ENCODE data around the gene VIPR1.

The VIPR1 gene

DNA sequence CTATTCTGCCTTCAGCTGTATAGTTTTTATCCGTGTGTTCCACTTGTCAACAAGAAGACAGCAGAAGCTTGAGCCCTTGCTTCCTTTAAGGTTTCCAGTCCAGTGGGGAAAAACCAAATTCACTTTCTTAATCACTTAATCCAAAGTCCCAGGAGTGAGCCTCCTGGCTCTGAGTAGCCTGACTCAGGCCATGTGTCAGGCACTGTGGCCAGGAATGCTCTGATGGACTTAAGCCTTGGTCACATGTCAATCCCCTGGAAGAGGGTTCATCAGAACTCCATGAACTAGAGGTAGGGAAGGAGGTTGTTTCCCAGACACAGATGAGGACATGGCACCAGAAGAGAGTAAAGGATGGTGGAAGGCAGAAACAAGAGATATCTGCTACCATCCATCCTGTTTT is 8.8 kb downstream of the VIPR1 start:
- no peak for DNase-seq (ENCODE audit: low read depth in 2 of 2, low spot score in 1 of 2)

DNA sequence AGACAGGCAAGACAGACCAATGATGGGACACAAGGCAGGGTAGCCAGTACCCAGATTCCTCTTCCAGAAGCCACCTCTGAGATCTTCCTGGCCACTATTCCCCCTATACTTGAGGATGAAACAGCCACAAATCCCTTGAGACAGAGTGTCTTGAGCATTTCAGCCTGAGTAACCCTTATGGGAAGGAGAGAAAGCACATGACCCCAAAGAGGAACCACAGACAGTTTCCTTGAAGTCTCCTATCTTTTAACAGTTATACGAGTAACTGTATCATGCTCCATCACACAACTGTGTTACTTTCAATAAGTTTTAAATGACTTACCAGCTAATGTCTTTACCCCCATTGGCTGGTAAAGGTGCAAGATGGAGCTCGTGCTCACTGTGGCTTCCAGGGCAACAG is 9.3 kb downstream of the VIPR1 start:
- DNase-seq (ENCODE audit: low read depth in 2 of 2, low spot score in 1 of 2) = no peak

DNA sequence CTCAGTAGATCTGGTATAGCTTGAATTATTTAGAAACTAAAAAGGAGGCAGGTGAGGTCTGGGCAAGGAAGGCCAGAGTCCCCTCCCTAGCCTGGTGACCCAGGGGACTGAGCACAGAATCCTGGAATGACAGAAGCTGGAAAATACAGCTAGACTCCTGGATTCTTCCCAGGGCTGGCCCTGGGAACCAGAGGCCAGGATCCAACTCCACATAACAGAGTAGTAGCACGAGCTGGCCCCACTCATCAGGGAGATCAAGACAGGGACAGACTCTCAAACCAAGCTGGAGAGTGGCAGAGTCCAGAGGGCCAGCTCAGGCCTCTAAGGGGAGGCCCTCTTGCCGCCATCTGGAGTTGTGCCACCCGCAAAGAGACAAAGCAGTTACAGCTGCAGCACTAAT is 10.7 kb downstream of the VIPR1 start:
- DNase-seq (ENCODE audit: low read depth in 2 of 2, low spot score in 1 of 2) = no peak

DNA sequence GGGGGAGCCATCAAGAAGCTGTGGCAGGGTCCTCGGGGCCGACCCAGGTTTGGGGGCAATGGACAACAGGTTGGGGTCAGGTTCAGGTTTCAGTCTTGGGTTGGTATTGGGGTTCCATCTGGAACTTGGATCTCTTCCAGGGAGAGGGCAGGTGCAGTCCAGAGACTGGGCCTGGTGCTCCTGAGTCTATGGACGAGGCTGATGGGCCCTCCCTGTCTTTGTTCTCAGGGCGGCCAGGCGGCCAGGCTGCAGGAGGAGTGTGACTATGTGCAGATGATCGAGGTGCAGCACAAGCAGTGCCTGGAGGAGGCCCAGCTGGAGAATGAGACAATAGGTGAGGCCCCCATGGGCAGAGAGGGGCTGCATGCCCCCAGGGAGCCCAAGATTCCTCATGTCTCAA is 11.1 kb downstream of the VIPR1 start:
- no peak for DNase-seq (ENCODE audit: low read depth in 2 of 2, low spot score in 1 of 2)

DNA sequence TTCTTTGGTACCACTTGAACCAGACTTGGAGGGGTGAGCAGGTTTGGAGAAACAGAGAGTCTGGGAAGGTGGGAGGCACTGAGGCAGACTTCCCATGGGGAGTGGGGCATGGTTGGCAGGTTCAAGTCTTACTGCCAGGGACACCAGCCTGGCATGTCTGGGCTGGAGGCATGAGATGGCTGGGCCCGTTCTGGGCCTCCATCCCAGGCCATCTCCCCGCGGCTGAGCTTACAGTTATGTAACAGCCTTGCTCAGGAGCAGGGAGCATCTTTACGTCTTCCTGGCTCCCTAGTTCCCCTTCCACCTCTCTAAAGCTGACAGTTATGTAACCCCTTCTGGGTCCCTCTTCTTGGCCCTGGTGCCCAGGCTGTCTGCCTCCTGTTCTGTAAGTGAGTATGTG is 12.4 kb downstream of the VIPR1 start:
- no peak for DNase-seq (ENCODE audit: low read depth in 2 of 2, low spot score in 1 of 2)

DNA sequence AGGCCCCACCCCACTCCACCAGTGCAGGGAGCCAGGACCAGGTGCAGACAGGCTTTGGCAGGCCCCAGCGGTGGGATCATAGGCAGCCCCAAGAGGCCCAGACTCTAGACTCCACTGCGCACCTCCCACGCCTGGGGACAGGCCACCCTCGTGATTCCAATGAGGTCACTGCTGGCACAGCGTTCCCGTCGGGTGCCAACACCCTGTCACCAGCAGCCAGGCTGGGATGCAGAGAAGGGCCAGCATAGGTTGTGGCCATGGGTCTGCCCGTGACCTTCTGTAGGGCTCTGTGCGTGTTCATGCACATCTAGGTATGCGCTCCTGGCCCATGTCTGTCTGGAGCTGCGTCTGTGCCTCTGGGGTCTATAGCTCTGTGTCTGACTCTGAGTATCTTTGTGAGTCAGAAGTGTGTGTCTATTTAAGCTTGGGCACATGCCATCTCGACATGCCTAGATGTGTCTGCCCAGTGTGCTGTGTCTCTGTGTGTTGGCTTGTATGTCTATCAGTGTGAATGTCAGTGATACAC is 13.0 kb downstream of the VIPR1 start:
- no peak for DNase-seq (ENCODE audit: low read depth in 2 of 2, low spot score in 1 of 2)

DNA sequence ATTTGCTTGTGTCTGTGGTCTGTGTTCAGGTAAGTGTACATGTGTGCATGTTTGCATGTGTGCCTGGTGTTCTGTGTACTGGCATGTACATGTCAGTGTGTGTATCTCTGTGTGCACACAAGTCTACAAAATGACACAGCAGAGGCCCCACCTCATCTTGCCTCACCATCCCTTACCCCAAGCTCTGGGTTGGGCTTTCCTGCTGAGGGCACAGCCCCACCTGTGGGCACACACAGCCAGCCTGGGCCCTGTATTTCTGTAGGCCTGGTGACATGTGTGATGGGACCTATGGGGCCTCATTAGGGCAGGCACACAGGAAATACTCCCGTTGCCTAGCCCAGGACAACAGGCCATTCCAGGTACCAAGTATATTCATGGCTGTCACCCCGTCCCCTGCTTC is 13.5 kb downstream of the VIPR1 start:
- DNase-seq (ENCODE audit: low read depth in 2 of 2, low spot score in 1 of 2) = no peak

DNA sequence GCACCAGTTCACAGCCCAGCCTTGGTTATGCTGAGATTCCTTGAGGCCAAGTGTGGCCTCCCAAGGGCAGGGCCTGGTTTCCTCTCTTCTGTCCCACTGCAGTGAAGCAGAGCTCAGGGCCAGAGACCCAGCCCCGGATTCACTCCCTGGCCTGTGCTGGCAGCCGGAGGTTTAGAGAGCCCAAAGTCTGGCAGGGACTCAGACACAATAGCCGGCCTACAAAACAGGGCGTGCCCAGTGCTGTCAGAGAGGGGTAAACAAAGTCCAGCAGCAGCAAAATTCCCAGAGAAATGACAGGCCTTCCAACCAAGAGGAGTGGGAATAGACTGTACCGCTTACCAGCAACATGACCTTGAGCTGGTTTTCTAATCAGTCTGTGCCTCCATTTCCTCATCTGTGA is 14.0 kb downstream of the VIPR1 start:
- no peak for DNase-seq (ENCODE audit: low read depth in 2 of 2, low spot score in 1 of 2)

DNA sequence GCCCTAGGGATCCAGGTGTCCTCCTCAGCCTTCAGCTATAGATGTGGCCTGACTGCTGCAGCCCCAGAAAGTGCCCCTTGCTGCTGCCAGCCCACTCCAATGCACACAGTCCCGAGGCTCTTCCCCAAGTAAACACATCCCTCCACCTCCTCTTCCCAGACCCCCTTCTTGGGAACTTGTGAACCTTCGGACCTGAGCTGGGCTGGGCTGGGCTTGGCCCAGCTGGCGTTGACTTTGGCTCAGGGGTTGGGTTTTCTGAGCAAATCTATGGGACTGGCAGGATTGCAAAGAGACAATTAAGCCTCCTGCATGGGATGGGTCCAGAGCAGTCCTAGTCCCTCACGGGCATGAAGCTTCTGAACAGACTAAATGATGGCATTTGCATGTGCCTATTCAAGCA is 14.7 kb downstream of the VIPR1 start:
- DNase-seq (ENCODE audit: low read depth in 2 of 2, low spot score in 1 of 2) = no peak

DNA sequence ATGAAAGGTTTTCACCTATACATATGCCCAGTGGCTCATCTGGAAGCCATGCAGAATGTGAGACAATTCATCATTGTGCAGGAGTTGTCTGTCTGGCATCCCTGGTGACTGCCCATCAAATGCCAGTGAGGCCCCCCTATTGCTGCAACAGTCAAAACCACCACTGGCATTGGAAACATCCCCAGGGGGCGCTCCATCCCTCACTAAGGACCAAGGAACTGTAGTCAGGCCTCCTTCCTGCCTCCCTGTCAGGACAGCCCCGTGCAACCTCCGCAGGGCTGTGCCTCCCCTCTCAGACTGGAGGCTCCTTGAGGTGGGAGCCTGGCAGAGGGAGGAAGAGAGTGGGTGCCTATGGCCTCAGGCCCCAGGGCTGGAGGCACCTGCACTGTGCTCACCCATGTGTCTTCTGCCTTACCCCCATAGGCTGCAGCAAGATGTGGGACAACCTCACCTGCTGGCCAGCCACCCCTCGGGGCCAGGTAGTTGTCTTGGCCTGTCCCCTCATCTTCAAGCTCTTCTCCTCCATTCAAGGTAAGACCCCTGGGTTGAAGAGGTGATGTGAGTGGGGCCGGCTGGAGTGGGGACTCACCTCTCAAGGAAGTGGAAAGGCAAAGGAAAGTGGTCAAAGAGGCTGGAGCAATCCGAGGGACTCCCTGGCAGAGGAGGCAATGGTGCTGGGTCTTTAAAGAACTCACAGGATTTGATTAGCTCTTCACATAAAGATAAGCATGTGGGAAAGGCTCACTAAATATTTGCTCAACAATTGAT is 16.5 kb downstream of the VIPR1 start:
- DNase-seq (ENCODE audit: low read depth in 2 of 2, low spot score in 1 of 2) = no peak

DNA sequence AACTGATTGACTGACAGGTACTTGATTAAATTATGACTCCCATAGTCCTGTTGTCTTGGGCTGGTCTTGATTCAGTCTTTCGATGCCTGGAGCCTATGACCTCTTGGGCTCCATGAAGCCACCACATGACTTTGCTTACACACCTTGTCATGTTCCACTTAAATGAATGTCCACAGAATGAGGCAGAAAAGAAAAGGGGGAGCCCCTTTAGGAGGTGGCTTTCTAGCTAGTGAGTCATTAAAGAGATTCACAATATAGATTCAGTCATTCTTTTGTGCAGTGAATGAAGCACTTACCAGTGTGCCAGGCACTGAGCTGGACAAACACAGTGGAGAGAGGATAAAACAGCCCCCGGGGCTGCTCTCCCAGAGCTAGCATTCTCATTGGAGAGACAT is 17.1 kb downstream of the VIPR1 start:
- no peak for DNase-seq (ENCODE audit: low read depth in 2 of 2, low spot score in 1 of 2)

DNA sequence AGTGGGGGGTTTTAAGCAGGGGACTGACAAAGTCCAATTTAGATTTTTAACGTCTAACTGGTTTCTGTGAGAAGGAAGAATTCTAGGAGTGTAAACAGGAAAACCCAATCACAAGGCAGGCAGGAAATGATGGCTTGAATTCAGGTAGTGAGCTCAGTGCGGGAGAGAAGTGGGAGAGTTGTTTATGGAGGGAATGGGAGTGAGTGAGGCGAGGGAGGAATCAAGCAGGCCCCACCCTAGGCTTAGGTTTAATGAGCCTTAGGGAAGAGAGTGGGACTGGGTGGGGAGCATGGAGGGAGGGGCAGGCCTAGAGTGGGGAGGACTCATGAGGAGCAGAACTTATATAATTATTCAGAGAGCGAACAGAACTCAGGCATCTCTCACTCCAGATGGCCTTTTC is 17.9 kb downstream of the VIPR1 start:
- DNase-seq (ENCODE audit: low read depth in 2 of 2, low spot score in 1 of 2) = no peak

DNA sequence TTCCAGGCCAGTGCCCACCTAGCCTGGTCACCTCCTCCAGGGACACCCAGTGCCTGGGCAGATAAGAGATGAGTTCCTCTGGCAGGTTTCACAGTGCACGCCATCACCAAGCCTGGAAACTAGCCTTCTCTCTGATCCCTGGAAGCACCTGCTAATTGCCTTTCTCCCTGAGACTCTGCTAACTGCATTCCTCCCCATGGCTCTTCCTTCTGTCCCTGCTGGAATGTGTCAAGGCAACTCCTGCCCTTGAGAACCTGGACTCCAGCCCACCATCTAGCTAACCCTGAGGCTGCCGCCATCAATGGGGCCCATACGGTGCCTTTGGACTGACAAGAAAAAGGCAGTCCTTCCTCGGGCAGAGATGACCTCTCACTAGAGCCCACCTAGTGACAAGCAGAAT is 18.5 kb downstream of the VIPR1 start:
- DNase-seq (ENCODE audit: low read depth in 2 of 2, low spot score in 1 of 2) = no peak

DNA sequence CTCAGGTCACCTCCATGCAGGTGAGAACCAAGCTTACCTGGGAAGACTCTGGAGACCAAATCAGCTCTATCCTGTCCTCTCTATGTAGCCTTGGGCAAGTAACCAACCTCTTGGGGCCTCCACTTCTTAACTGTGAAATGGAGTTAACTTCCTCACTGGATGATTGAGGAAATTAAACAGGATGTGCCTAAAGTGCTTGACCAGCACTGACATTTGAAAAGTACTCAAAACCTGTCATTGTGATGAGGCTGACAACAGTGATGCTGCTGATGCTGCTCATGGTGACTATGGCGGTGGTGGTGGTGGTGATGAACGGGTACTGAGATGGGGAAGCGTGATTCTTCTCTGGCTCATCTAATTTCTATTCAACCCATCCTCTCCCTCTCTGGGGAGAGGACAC is 22.3 kb downstream of the VIPR1 start:
- no peak for DNase-seq (ENCODE audit: low read depth in 2 of 2, low spot score in 1 of 2)

DNA sequence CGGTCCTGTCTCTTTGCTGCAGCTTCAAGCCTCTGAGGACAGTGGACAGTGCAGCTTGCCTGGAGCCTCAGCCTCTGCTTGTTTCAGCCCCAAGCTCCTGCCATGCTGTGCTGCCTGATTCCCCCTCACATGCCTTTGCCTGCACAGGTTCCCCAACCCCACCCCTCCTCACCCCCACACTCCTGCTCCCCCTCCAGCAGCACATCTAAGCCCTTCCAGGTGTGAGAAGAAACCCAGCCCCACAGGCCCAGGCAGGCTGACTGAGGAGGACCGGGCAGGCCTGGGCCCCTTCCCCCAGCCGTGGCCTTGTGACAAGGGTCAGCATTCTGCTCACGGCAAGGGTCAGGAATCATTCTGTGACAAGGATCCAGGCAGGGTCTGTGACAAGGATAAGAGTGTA is 22.8 kb downstream of the VIPR1 start:
- no peak for DNase-seq (ENCODE audit: low read depth in 2 of 2, low spot score in 1 of 2)

DNA sequence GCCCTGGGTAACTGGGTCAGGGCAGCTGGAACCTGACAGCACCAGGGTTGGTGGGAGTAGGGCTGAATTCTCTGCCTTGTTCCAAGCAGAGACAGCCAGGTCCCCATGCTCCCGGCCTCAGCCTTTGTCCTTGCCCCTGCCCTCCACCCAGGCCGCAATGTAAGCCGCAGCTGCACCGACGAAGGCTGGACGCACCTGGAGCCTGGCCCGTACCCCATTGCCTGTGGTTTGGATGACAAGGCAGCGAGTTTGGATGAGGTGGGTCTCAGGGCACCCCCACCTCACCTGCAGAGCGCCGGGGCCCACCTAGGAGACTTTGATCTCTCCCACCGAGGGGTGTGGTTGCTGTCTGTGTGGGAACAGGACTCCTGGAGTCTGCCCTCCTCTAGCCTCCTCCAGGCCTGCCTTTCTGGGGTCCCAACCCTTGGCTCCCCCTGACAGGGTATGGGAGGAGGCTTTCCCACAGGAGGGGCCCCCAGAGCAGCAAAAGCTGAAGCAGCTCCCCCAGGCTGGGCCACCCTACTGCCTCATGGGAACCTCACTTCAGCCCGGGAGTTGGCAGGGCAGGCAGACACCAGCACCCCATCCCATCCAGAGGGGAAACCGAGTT is 23.4 kb downstream of the VIPR1 start:
- no peak for DNase-seq (ENCODE audit: low read depth in 2 of 2, low spot score in 1 of 2)

DNA sequence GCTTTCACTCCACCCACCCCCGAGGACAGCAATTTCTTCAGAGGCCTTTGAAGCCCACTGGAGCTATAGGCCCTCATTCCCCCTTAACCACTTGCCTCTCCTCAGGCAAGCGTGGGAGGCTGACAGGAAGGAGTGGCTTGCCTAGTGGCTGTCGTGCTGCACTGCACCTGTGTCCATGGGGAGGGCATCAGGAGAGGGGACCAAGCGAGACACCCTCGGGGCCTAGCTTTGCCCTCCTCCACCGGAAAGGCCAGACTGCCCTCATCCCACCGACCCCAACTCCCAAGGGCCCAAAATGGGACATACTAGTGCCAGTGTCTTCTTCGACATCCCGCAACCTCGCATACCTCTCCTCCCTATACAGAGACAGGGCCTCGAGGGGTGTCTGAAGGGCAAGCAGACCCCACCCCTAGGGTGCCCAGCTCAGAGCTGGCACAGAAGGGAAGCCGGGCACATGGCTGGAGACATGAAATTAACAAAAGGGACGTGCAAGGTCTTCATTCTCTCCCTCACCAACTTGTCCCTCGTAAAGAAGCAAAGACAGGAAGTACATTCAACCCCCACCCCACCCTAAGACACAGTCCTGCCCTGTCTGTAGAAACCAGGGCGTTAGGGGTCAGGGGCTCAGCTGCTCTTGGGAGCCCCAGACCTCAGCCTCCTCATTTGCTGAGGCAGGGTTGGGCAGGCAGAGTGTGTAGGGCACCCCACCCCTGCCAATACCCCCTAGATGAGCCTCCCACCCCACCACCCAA is 24.3 kb downstream of the VIPR1 start:
- DNase-seq (ENCODE audit: low read depth in 2 of 2, low spot score in 1 of 2) = no peak

DNA sequence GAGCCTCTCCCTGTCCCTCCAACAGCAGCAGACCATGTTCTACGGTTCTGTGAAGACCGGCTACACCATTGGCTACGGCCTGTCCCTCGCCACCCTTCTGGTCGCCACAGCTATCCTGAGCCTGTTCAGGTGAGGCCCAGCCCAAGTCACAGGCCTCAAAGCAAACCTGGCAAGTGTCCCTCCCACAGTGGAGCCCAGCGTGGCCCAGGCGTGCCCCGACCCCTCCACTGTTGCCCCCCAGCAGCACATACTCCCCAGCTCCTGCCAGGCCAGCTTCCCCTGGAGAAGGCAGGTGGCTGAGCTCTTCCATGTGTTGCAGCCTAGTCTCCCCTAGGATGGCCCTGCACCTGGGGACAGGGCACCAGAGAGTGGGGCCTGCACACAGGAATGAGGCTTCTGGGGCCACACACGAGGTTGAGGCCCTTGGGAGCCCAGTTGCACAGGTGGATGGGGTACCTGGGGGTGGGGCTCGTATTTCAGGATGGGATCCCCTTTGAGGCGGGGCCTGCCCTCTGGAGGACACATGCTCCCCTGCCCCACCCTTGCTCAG is 25.0 kb downstream of the VIPR1 start:
- no peak for DNase-seq (ENCODE audit: low read depth in 2 of 2, low spot score in 1 of 2)

DNA sequence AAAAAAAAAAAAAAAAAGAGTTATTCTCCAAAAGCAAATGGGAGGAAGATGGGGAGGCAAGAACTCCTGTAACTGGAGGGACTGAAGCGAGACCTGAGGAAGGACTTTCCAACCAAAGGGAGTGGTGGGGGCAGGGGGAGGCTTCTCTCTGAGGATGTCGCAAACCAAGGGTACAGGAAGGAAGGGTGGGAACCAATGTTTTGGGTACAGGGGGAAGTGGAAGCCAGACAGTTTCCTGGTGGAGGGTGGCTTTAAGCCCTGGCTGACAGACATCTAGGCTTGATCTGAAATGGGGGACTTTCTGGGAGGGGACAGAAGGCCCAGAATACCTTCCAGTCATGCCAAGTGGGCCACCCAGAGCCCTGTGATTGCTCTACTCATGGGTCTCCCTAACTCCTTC is 27.0 kb downstream of the VIPR1 start:
- DNase-seq (ENCODE audit: low read depth in 2 of 2, low spot score in 1 of 2) = no peak

DNA sequence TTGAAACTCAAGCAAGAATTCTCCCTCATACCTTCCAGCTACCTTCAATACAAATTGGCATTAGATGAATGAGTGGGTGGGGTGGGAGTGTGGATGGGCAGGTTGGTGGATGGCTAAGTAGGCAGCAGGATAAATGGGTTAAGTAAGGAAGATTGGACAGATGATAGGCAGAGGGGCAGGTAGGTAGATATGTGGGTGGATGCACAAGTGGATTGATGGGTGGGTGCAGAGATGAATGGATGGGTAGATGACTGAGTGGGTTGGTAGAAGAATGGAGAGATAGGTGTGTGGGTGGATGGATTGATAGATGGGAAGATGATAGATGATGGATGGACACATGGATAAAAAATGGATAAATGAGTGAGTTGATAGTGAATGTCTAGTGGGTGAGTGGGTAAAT is 27.6 kb downstream of the VIPR1 start:
- DNase-seq (ENCODE audit: low read depth in 2 of 2, low spot score in 1 of 2) = no peak

DNA sequence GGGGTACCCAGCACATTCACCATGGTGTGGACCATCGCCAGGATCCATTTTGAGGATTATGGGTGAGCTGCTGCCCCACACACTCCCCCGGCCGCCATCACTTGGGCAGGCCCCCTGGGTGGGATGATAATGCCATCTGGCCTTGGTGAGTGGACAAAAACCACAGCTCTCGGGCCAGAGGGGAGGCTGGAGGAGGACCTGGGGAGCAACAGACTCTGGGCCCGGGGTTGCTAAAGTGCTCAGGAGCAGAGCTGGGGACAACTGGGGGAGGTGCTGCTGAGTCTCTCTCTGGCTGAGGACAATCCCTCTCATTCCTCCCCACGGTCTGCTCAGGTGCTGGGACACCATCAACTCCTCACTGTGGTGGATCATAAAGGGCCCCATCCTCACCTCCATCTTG is 29.0 kb downstream of the VIPR1 start:
- DNase-seq (ENCODE audit: low read depth in 2 of 2, low spot score in 1 of 2) = no peak

DNA sequence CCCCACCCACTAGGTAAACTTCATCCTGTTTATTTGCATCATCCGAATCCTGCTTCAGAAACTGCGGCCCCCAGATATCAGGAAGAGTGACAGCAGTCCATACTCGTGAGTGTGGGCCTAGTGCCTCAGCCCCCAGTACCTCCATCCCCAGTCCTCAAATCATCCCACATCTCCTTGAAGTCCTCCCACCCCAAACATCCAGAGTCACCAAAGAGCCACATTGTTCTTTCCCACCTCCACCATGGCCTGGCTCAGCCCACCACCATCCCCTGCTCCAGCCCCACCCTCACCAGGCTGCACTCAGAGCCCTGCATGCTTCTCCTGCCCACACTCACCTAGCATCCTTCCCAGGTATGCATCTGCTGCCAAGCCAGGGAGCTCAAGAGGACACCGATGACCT is 29.8 kb downstream of the VIPR1 start:
- no peak for DNase-seq (ENCODE audit: low read depth in 2 of 2, low spot score in 1 of 2)

Measured in stimulated activated CD8-positive, alpha-beta memory T cell treated with anti-CD3 and anti-CD28 coated beads, Interleukin-4, amount 100 ng/mL, for 1 hour (primary cell).